ENCODE measurements around the gene LAD1.

The LAD1 gene

GRCh38 chr1:201408834-201409200, 9.7 kb upstream of the LAD1 start:
- Histone ChIP-seq H3K36me3 (ENCODE audit: control insufficient read depth, insufficient read depth, low read length) (no peaks in the 10 kb centered on the region), H3K4me3 (replicated peaks; ENCODE audit: low read depth, low read length) (no peak overlapping the region), H3K27me3 (replicated peaks; ENCODE audit: control insufficient read depth, insufficient read depth, low read length) (no peaks in the 10 kb centered on the region)
- no peak for DNase-seq (ENCODE audit: extremely low read depth, insufficient read length)
- no peak for TF ChIP-seq CTCF (IDR thresholded peaks at IDR 0.05; ENCODE audit: insufficient read depth, low read length, poor library complexity, severe bottlenecking)

GRCh38 chr1:201408176-201408833, 9.2 kb upstream of the LAD1 start:
- no peak overlapping the region for H3K4me3 ChIP-seq (replicated peaks; ENCODE audit: low read depth, low read length)
- TF ChIP-seq CTCF (IDR thresholded peaks at IDR 0.05; ENCODE audit: insufficient read depth, low read length, poor library complexity, severe bottlenecking) = peak; percentile 99
- no peaks in the 10 kb centered on the region for H3K36me3 ChIP-seq (ENCODE audit: control insufficient read depth, insufficient read depth, low read length)
- H3K27me3 ChIP-seq (replicated peaks; ENCODE audit: control insufficient read depth, insufficient read depth, low read length) = no peaks in the 10 kb centered on the region
- peak; percentile 43 for DNase-seq (ENCODE audit: extremely low read depth, insufficient read length)

GRCh38 chr1:201406831-201407406, 7.8 kb upstream of the LAD1 start:
- H3K36me3 ChIP-seq (ENCODE audit: control insufficient read depth, insufficient read depth, low read length) = no peaks in the 10 kb centered on the region
- DNase-seq (ENCODE audit: extremely low read depth, insufficient read length) = no peak

GRCh38 chr1:201405484-201405831, 6.3 kb upstream of the LAD1 start:
- peak; percentile 38 for DNase-seq (ENCODE audit: extremely low read depth, insufficient read length)
- H3K4me3 ChIP-seq (replicated peaks; ENCODE audit: low read depth, low read length) = no peak overlapping the region
- no peaks in the 10 kb centered on the region for H3K36me3 ChIP-seq (ENCODE audit: control insufficient read depth, insufficient read depth, low read length)
- TF ChIP-seq CTCF (IDR thresholded peaks at IDR 0.05; ENCODE audit: insufficient read depth, low read length, poor library complexity, severe bottlenecking) = no peak
- H3K27me3 ChIP-seq (replicated peaks; ENCODE audit: control insufficient read depth, insufficient read depth, low read length) = no peaks in the 10 kb centered on the region

More at GRCh38 chr1:201406831-201407406, 7.8 kb upstream of the LAD1 start:
- no peak for TF ChIP-seq CTCF (IDR thresholded peaks at IDR 0.05; ENCODE audit: insufficient read depth, low read length, poor library complexity, severe bottlenecking)
- Histone ChIP-seq H3K4me3 (replicated peaks; ENCODE audit: low read depth, low read length) (no peak overlapping the region), H3K27me3 (replicated peaks; ENCODE audit: control insufficient read depth, insufficient read depth, low read length) (no peaks in the 10 kb centered on the region)

GRCh38 chr1:201404722-201405483, 5.8 kb upstream of the LAD1 start:
- Histone ChIP-seq H3K36me3 (ENCODE audit: control insufficient read depth, insufficient read depth, low read length) (no peaks in the 10 kb centered on the region), H3K4me3 (replicated peaks; ENCODE audit: low read depth, low read length) (no peak overlapping the region), H3K27me3 (replicated peaks; ENCODE audit: control insufficient read depth, insufficient read depth, low read length) (no peaks in the 10 kb centered on the region)
- no peak for DNase-seq (ENCODE audit: extremely low read depth, insufficient read length)
- TF ChIP-seq CTCF (IDR thresholded peaks at IDR 0.05; ENCODE audit: insufficient read depth, low read length, poor library complexity, severe bottlenecking) = no peak

Data from GM06990 (cell line).